IPS-NIHi7 (cell line): Measurements from ENCODE around the gene SBNO2.
"Not testable (repeated sequence)": the region's sequence is repeated elsewhere in the genome, so short reads cannot be mapped to it uniquely, and the experiment has no call there.

Source experiments
- DNase-seq: peaks from one replicate; pipeline ENCODE4 v3.0.0; 2012; ENCODE audit warnings: mixed read lengths; ENCODE audit errors: extremely low spot score

SBNO2 gene

DNA sequence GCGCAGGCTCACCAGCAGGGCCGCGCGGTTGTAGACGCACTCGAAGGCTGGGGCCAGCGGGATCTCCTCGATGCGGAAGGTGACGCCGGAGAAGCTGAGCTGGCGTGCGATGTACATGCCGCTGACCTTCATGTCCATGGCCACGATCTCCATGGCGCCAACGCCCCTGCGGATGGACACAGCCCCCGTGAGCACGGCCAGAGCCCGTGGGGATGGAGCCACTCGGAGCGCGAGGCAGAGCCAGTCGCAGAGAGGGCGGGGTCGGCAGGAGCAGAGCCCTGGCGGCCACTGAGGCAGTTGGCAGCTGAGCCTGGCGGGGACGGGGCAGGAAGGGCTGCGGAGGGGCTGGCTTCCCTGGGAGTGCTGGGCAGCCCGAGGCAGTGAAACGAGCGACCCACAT lies 55.1 kb downstream of the SBNO2 start:
- DNase-seq = no peak

DNA sequence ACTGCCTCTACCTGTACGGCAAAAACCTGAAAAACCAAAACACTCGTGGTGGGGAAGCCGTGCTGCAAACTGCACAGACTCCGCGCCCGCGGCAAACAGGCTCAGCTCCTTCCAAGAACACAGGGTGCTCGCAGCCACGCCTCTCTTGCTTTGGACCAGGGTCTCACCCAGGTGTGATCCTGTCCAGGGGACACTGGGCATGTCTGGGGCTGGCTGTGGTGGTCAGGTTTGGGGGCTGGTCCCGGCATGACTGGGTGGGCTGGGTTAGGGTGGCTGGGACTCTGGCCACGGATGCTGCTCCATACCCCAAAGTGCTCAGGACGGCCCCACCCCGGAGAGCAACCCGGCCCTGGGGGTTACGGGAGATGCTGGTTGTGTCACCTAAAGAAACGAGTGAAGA lies 56.4 kb downstream of the SBNO2 start:
- no peak for DNase-seq

DNA sequence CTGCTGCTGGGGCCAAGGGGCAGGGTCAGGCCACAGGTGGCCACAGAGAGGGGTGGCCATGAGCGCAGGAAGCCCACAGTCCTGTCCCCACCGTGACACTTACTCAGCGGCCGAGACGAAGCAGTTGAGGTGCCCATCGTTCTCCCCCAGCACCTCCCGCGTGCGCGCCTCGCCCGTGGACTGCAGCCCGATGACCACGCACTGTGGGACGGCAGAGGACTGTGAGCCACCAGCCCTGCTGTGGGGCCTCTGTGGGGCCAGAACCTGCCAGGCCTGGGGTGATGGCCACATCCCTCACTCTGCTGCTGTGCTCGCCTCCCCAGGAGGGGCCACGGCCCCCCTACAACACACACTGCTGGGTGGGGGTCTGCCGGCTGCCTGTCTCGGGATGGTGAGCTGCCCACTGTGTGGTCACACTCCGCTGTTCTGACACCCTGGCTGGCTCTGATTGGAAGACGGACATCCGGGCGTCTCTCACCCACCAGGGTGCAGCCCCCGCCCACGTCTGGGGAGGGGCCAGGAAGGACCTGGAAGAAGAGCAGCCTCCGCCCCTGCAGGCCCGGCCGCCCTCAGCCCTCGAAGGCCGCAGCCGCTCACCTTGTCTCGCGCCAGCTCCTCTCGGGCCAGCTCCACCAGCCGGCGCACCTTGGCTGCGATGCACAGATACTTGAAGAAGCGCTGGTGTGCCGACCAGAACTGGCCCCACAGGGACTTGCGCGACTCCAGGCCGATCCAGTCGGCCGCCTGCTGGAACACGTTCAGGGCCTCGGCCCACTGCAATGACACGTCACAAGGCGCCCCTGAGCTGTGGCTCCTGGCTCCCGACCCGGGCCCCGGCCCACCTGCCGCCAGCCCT lies 57.1 kb downstream of the SBNO2 start:
- peak; percentile 53 for DNase-seq

DNA sequence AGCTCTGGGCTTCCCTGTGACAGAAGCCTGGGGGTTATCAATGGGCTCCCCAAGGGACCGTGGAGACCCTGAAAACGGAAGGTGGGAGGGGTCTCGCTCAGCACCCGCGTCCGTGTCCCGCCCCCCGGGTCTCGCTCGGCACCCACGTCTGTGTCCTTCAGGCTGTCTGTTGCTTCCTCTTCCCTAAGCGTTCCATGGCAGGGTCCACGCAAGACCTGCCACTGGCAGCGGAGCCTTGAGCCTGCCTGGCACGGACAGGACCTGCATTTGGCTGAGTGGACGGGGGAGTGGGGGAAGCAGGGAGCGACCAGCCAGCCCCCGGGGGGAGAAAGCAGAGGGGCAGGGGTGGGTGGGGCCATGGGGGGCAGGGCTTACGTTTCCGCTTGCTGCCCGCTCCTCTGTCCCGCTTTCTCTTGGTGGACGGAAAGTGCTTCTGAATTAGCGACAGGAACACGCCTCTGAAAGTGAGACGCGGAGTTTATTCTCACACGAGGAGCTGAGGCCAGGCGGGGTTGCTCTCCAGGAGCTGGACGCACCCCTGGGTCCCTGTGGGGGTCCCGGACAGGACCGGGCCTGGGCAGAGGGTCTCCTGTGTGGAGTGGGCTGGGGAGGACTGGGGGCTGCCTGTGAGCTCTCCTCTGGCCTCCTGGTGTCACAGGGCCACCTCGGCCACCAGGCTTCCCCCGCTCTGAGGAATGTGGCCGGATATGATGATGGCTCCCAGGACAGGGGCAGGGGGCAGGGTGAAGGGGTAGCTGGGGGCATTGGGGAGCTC lies 58.2 kb downstream of the SBNO2 start:
- DNase-seq = no peak

DNA sequence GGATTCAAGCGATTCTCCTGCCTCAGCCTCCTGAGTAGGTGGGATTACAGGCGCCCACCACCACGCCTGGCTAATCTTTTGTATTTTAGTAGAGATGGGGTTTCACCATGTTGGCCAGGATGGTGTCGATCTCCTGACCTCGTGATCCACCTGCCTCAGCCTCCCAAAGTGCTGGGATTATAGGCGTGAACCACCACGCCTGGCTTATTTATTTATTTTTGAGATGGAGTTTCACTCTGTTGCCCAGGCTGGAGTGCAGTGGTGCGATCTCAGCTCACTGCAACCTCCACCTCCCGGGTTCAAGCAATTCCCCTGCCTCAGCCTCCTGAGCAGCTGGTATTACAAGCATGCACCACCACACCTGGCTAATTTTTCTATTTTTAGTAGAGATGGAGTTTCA lies 59.3 kb downstream of the SBNO2 start:
- not testable (repeated sequence) for DNase-seq

DNA sequence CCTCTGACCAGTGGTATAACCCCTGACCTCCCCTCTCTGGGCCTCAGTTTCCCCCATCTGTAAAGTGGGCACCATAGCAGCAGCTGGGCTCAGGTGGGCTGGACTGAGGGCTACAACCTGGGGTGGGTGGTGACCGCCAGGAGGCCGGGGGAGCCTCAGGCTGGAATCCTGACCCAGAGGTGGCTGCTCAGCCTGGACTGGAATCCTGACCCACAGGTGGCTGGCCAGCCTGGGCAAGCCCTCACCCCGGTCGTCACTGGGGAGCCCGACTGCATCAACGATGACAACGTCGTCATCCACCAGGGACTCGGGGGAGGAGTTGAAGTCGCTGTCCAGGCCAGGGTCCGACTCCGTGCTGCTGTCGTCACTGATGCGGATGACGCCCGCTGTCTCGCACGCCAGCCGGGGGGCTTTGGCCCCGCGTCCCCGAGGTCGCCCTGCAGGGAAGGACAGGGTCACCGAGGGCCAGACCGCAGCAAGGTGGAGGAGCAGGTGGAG lies 60.0 kb downstream of the SBNO2 start:
- no peak for DNase-seq

DNA sequence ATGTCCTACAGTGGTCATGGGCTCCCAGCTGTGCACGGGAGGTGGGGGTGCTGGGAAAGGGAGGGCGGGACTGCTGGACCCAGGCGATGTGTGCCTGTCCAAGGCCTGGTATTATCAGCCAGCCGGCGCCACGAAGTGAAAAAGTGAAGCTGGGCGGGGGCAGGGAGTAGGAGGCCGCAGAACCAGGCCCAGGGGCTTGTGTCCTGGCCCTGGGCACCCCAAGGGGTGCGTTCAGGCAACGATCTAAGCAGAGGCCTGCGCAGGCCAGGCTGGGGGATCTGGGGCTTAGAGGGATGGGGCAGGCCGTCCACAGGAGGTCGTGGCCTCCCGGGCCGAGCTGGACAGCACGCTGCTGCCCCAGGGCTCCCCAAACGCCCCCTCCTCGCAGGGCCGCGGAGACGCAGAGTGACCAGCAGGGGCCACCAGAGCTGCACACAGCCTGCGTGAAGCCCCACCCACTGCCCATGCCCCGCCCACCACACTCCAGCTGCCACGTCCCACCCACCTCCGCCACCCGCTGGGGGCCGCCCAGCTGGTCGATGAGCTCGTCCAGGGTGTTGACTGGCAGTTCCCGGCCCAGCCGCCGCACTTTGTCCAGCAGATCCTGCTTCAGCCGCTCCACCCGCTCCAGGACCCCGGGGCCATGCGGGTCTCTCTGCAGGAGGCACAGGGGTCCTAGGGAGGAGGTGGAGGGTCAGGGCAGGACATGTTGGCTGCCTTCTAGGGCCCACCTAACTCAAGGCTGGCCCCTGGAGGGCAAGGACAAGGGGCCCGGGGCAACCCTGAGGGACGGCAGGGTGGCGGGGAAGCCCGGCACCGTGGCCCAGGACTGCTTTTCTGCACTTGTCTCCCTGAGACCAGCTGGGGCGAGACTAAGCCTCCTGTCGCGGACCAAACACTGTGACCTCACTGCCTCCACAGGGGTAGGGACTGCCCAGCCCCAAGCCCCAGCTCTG lies 60.8 kb downstream of the SBNO2 start:
- DNase-seq = peak; percentile 96

DNA sequence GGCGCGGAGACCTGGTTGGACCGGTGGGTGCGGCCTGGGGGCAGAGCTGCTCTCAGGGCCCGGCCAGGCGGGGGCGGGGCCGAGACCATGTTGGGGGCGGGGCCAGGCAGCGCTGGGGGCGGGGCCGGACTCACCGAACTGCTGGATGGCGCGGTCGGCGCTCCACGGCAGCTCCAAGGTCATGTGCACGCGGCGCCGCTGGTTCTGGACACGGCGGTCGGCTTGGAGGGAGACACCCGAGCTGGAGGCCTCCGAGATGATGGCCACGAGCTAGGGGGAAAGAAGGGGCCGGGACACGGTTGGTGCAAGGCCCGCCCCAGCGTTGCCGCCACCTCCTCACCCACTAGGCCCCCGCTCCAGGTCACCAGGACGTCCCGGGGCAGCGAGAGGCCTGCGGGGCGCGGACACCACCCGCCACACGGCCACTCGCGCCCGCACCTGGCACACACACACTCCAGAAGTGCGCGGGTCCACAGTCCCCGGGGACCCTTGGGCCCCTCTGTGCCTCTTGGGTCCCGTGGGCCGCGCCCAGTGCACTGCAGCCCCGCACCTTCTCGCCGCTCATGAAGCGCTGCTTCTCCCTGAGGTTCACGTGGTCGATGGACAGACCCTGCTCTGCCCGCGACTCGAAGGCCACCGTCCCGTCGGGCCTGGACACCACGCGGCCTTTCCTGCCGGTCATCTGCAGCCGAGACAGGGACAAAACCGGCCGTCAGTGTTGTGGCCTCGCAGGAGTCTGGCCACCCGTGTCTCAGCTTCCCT lies 61.6 kb downstream of the SBNO2 start:
- peak; percentile 77 for DNase-seq

DNA sequence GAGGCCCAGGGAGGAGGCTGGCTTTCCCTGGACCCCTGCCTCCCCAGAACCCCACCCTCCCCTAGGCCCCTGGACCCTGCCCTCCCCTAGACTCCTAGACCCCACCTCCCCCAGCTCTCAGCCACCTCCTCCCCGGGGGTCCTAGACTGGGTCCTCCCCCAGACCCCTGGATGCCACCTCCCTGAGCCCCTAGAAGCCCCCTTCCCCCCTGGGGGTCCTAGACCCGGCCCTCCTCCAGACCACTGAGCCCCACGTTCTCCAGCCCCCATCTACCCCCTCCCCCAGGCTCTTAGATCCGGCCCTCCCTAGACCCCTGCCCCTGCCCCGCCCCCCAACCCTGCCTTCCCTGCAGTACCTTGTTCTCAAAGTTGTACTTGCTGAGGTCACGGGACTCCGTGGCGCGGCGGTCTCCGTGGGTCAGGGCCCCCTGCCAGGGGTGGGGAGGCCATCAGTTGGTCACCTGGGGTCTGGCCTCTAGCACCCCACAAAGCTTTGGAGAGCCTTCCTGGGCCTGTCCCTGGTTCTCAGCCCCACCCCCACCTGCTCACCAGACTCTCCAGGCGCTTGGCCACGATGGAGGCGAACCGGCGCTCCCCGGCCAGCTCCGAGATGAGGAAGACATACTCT lies 62.3 kb downstream of the SBNO2 start:
- DNase-seq = no peak

DNA sequence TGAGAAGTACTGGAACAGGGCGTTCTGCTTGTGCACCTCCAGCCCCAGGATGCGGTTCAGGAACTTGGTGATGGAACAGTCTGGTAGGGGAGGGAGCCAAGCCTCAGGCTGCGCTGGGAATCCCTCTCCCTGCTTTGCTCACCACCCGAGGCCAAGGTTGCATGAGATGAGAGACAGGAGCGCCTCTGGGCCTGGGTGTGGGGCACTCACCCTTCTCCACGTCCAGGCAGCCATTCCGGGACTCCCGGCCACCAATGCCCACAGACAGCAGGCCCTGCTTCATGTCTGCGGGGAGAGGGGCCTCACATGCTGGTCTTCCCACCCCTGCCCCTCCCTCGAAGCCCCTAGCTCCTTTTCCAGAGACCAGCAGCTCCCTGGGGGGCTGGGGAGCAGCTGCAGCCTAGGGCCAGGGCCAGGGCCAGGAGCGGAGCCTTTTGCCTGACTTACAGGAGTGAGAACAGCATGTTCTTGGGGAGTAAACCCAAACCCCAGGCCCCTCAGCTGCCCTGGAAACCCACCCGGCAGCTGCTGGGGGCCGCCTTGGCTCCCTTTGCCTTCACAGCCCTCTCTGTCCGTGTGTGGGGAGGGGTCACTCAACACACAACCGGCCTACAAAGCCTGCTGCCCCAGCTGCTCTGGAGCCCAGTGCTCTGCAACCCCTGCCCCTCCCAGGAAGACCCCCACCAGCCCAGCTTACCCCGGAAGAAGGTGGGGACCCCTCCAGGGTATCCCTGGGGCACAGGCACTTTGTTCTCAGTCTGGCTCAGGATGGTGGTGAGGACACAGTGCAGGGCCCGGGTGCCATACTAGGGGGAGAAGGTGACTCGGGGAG lies 63.0 kb downstream of the SBNO2 start:
- DNase-seq = no peak

DNA sequence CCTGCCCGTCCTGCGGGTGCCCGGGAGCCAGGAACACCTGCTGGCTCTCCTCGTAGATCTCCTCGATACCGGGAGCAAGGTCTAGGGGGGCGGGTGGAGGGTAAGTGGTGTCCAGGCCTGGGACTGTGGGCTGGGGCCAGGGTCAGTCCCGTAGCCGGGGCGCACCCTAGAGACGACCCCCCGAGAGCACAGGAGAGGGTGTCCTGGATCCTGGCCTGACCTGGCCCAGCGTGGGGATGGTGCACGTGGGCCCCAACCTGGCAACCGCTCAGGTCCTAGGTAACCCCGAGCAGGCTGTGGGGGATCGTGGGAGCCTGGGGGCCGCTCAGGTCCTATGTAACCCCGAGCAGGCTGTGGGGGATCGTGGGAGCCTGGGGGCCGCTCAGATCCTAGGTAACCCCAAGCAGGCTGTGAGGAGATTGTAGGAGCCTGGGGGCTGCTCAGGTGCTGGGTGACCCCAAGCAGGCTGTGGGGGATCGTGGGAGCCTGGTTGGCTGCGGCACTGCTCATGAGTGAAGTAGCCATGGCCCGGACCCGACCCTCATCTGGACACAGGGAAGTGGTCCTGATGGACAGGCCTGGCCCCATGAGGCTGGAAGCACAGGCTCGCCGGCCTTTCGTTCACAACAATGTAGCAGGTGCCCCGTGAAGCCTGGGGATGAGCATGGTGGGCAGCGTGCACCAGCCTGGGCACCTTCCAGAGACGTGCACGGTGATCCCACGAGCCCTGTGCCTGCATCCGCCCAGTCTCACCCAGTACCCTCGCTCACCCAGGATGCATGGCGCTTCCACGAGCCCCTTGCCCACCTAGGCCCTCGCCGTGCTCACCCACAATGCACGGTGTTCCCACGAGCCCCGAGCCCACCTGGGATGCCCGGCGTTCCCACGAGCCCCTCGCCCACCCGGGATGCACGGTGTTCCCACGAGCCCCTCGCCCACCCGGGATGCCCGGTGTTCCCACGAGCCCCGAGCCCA lies 64.1 kb downstream of the SBNO2 start:
- DNase-seq = no peak

DNA sequence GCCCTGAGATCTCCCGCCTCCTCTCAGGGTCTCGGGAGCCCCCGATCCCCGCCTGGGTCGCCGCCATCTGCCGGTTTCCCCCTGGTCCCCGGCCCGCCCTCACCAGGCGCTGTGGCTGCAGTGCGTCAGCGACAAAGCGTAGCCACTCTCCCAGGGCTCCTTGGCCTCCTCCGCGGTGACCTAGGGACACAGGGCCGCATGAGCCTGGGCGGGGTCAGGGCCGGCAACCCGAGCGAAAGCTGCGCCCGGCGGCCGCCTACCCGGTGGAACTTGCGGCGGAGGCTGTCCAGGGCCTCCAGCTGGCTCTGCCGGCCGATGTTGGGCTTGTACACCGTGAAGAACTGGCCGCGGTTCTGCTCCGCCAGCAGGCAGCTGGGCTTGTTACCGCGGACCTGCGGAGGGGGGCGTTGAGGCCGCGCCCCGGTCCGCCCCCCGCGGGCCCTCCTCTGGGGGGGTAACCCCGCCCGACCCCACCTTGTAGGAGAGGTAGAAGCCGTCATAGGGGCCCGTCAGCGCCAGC lies 65.0 kb downstream of the SBNO2 start:
- DNase-seq = no peak

DNA sequence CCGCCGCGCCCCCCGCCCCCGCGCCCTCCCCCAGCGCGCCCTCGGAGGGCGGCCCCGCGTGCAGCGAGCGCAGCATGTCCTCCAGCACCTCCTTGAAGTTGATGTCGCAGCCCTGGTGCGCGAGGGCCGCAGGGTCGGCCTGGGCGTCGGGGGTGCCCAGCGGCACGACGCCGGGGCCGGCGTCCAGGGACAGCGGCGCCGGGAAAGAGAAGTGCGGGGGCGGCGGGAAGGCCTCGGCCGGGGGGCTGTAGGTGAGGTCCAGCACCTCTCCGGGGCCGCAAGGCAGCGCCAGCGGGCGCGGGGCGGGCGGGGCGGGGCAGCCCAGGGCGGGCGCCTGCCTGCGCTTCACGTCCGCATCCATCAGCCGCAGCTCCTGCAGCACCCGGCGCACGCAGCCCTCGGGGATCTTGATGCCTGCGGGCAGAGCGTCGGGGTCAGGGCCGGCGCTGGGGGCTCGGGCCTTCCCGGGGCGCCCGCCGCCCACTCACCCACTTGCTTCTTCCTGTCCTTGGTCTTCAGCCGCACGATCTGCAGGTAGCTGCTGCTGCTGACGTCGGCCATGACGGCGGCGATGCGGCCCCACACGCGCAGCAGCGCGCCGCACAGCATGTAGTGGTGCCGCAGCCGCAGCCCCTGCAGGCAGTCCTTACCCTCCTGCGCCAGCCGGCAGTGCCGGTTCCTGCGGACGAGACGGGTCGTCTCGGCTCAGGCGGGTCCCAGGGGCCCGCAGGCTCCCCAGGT lies 65.6 kb downstream of the SBNO2 start:
- no peak for DNase-seq

DNA sequence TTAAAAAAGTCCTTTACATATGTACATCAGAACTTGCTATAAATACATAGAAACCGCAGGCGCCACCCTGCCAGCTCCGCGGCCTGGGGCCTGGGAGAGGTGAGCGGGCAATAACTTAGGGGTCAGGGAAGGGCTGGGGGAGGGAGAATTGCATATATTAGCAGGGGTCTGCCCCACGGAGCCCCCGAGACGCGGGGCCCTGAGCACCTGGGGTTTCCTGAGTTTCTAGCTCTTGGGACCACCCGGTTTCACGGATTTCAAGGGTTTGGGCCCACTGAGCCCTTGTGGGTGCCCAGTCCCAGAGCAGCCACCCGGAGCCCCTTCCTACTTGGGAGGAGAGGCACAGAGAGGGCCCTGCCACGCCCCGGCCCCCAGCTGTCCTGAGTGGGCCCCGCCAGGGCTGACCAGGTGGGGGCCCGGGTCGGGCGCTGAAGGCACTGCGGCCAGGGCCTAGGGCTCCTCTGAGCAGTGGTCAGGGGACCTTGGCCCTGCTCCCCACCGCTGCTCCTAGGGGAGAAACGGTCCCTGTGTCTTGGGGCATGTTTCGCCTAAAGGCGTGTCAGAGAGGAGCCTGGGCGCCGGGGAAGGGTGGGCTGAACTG lies 66.3 kb downstream of the SBNO2 start:
- DNase-seq = no peak

DNA sequence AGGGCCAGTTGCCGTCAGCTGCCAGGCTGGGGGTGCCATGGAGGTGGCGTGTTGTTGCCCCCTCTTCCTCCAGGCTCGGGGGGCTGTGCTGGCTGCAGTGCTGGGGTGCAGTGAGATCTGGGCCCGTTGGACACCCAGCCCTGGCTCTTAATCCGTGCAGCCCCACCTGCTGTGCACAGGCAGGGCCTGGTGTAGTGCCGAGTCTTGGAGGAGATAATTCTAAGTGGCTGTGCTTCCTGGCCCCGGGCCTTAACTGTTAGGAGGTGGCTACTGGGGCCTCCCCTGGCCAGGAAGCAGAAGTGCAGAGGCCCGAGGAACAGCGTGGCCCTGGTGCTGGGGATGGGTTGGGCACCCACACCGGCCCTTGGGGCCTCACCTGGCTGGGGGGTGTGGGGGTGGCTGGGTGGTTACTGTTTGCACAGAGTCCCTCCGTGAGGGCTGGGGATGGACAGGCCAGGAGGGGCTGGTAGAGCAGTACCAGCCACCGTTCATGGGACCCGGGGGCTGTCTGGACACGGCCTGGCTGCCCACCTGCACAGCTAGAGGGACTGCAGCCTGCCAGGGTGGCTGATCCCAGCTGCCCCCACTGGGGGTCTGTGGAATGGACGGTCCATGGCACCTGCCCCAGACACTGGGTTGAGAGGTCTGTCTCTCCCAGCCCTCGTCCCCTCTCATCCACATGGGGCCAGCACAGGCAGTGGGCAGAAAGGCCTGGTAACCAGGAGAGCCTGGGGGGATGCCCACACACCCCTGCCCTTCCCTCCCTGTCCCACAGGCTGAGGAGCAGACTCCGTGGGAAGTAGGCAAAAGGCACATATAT lies 67.0 kb downstream of the SBNO2 start:
- DNase-seq = no peak
